HG03108 (cell line): Measurements from ENCODE around the gene MAP4K3.

Experiments
- ATAC-seq: cut with Tn5 transposase; IDR thresholded peaks from one replicate; pipeline ENCODE4 v1.9.1; 2021; ENCODE audit warnings: moderate library complexity; ENCODE audit not compliant: unreplicated experiment

MAP4K3 gene

DNA sequence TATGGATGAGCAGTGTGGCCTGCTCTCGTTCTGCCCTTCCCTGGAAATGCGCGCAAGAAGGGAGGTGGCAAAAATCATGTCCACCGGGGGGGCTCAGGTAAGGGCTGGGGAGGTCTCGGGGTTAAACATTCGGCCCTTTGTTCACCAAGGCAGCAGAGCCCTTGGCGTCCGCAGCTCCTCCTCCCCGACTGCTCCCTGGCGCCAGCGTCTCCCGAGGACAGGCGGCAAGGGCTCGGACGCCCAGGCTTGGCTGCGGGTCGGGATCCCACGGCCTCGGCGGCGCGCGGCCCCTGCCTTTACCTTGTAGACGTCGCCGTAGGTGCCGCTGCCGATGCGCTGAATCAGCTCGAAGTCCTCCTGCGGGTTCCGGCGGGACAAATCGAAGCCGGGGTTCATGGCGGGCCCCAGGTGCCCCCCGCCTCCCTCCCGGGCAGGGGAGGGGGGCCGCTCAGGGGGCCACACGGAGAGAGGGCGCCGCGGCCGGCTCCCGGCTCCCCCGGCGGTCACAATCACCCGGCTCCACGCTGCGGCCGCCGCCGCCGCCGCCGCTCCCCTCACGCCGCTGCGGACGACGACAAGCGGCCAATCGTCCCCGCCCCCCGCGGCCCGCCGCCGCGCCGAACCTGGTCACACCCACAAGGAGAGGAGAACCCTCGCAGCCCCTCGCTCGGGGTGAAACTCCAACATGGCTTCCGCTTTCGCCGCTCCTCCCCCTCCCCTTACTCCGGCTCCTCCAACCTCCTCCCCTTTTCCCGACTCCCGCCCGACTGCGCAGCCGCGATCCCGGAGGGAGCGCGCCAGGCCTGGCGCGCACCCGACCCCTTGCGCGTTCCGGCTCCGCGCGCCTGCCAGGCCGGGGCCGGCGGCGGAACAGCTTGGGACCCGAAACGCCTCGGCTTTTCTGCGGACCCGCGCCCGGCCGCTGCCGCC lies at the start of gene MAP4K3:
MAP4K3 (minus strand) TSS at position 694 of the 930 bp plus-strand sequence; CDS start at position 396, 298 bp downstream.
- ATAC-seq = peak; percentile 56

DNA sequence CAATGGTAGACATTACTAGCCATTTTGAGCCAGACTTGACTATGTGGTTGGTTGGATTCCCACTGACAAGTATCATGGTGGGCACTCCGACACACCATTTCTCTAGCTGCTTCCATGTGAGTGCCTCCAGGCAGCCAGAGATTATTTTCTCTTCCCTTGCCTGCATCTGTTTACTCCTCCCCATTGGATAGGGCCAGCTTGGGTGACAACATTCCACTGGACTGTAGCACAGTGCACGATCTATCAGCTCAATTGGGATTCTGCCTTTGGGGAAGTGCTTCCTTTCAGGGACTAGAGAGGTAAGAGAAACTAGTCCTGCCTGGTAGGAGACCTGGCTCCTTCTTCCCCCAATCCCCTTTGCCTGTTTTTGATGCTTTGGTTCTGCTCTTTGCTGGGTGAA lies 49.0 kb upstream of the MAP4K3 start:
- ATAC-seq = no peak

DNA sequence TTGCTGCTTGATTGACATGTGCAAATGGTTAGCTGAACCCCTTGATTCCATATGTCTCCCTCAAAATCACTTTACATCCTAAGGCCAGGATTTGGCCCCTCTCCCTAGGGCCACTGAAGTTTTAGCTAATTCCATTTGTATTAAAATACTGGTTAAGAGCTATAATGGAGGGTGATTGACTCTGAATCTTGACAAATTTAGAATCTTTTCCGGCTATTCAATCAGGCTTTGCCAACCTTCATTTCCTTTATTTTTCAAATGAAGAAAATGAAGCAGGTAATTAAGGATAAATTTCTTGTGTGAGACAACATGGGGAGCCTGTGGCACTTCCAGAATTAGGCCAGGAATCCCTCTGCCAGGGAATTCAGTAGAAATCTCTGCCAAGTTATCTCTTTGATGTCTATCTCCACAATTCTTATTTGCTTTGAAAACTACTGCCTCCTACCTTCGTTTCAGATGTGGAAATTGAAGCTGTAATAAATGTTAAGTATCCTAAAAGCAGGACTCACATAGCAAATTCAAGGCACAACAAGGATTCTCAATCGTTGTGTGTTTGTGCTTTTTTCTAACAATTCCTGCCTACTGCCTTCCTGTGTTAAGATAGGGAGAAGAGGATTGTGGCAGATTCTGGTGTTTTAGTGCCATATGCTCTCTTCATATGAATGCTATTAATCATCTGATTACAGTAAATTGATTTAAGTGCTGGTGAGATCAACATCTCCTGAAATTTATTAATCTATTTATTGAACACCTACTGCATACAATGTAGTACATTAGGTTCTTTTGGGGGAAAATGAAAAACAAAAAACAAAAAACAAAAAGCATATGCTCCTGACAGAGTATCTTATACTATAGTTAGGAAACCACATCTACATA lies 47.8 kb upstream of the MAP4K3 start:
- ATAC-seq = no peak

DNA sequence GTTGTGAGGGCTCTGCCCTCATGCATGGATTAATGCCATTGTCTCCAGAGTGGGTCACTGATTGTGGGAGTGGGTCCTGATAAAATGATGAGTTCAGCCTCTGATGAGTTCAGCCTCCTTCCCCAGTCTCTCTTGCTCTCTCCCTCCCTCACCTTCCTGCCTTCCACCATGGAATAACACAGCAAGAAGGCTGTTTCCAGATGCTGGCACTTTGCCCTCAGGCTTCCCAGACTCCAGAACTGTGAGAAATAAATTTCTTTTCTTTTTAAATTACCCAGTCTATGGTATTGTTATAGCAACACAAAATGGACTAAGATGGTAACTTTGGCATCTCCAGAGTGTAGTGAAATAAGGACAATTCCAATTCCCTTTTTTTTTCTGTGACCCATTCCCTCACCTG lies 47.1 kb upstream of the MAP4K3 start:
- ATAC-seq = no peak

DNA sequence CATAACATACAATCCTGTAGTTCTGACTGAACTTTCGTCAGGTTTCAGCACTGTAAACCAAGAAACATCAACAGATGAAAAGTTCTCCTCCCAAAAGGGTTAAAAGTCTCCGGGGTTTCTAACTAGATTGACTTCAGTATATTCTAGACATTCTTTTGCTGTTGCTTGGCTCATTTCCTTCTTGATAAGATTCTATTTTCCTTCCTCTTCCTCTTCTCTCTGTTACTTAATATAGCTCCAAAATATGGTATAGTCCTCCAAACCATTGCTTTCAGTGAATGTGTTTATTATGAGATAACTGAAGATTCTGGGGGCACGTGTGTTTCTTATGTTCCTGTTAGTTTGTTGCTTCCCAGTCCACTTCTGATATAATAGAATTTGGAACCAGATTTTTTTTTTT lies 46.4 kb upstream of the MAP4K3 start:
- ATAC-seq = no peak

DNA sequence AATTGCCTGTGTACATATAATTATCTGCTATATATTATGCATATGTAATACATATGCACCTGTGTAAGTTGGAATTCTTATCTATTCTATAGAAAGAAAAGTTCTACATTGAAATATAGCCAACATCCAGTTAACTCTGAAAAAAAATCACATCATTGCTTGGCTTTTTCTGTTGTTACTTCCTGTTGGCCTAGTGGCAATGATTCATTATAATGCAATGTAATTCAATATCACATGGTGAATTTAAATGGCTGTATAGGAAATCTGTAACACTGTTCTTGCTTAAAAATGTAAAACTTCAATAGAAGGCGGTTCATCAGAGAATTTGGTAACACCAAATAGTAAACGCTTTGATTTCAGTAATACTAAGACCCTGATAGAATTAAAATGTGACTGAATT lies 44.5 kb upstream of the MAP4K3 start:
- ATAC-seq = no peak

DNA sequence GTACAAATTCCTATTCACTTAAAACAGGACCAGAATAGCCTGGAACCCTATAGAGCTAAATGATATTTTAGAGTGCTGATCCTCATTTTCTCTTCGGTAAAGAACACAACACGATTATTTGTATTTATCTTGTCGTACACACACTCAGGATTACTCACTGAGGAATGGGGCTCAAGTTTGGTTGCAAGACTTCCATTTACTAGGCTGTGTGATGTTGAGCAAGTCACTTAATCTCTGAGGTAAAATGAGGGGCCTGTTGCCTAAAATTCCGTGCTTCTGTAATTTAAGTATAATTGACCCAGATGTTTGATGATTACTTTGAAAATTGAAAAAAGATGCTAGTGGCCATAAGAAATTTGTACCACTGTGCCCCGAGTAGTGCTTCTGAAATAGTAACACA lies 42.6 kb upstream of the MAP4K3 start:
- ATAC-seq = no peak

DNA sequence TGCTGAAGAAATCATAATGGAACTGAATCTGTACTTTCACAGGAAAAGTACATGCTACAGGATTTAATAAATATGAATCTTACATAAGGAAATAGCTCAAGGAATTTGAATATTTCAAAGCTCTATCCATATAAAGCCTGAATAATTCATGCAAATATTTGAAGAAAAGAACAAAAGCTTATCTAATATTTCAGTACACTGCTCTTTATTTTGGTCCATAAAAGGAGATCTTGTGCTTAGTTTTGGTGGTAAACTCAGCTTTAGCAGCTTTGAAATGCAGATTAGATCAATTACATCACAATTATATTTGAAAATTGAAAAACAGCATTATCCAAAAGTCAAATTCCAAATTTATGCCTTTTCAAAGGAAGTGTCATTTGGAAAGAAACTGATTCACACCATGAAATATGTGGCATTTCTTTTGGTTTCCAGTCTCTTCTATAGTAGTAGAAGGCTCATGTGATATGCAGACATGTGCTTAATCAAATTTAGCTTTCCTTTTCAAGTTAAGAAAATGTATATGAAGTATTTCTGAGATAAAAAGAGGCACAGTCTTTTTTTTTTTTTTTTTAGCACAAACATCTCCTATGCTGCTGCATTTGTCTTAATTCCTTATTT lies 42.1 kb upstream of the MAP4K3 start:
- no peak for ATAC-seq

DNA sequence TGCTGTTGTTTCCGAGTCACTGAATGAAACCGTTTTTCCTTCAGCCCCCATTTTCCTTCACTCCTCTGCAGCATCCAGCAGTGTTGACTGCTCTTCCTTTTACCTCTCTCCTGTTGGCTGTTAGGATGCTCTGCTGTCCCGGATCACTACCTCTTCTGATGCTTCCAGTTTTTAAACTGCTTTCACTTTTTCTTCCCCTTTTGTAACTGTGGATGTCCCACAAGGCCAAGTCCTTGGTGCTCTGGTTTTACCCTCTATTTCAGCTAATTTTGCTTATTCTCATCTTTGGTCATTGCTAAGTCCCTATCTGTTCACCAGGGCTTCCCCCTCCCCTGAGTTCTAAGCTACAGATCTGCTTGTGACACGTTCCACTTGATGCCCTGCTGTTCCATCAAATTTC lies 39.4 kb upstream of the MAP4K3 start:
- peak; percentile 88 for ATAC-seq

DNA sequence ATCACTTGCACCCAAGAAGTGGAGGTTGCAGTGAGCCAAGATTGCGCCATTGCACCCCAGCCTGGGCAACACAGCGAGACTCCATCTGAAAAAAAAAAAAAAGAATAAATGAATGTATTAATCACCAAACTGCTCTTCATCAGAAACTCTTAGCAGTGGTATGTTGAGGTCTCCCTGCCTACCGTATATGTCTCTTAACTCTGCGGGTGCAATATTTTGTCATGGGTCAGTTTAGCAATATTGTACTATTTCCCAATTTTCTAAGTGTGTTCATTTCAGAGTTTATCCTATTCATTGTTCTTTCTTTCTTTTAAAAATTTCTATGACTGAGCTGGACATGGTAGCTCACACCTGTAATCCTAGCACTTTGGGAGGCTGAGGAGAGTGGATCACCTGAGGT lies 37.9 kb upstream of the MAP4K3 start:
- ATAC-seq = no peak

DNA sequence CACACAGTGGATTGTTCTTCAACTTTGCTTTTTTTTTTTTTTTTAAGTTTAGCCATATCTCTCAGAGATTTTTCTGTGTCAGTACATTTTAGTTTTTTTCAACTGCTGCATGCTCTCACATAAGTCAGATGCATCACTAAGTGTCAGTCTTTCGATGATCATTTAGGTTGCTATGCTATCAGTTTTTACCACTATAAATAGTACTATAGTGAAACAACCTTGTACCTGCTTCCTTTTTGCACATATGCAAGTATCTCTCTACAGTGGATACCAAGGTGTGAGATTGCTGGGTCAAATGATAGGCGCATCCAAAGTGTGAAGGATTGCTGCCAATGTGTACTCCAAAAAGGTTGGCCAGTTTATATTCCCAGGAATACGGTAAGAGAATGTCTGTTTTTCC lies 33.5 kb upstream of the MAP4K3 start:
- ATAC-seq = peak; percentile 39

DNA sequence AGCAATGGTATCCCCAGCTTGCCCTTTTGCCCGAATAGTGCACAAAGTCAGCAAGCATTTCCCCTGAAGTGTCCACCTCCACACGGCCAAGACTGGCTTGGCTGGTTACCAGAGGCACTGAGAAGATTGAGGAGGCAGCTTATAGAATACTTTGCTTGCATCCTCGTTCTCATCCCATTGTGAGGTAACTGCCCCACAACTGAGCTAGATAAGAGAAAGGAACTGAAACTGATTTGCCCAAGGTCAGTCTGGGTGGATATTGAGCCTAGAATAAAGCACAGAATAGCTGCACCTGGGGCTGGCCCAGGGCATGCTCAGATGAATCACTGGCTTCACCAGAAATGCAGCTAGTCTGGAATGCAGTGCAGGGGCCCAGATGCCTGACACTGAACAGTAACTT lies 32.7 kb upstream of the MAP4K3 start:
- peak; percentile 86 for ATAC-seq

DNA sequence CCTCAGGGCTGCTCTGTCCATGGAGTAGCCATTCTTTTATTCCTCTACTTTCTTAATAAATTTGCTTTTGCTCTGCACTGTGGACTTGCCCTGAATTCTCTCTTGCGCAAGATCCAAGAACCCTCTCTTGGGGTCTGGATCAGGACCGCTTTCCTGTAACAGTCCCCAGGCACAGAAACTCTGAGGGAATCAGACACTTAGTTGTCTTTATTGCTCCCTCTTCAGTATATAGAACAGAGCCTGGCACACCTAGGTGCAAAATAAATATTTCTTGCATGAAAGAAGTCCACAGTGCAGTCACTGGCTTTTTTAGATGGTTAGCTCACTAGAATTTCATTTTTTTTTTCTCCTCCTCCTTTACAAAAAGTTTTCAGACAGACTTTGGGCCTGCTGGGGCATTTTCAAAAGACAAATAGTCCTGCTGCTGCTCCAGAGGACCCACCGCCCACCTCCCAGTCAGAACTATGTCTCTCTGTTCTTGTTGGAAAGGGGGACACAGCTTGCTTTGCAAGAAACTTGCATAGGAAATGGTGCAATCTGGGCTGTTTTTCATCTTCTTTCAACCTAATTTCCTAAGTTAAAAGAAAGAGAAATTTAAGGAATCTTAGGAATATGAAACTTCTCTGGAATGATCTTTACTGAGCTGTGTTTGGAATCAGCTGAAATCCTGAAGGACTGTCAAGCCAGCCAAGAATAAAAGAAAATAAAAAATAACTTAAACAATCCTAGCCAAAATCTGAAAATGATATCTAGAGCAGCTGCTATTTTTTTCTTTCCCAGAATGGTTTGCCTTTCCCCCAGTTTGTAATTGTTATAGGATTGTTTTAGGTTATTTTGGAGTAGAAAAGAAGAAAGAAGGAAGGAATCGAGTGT lies 31.7 kb upstream of the MAP4K3 start:
- ATAC-seq = no peak

DNA sequence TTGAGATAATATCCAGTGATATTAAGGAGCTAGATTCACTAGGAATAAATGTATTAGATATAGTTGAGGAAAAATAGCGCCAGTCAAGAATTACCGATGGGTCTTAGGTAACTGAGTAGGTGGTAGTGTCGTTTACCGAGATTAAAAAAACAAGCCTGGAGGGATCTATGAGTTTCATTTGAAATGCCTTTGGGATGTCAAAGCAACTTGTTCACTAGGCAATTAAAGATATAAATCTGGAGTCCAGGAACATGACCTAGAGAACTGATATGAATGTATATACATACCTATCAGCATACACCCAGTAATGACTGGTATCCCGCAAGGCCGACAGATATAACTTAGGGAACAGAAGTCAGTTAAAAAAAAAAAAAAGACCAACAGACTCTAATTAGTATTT lies 29.2 kb upstream of the MAP4K3 start:
- no peak for ATAC-seq

DNA sequence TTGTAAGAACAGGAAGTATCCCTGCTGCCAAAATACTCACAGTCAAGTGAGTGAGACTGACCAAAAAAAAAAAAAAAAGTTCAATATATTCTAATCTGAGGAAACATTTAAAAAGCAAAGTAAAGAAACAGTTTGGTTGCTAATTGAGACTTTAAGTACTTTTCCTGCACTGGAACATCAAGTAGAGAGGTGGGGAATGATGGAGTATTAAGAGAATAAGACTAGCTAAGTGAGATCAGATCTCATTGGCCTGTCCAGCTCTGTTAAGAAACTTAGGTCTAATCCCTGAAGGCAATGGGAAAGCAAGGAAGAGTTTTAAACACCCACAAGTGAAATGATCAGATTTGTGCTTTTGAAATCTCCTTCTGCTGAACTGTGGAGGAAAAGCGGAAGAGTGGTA lies 27.8 kb upstream of the MAP4K3 start:
- no peak for ATAC-seq

DNA sequence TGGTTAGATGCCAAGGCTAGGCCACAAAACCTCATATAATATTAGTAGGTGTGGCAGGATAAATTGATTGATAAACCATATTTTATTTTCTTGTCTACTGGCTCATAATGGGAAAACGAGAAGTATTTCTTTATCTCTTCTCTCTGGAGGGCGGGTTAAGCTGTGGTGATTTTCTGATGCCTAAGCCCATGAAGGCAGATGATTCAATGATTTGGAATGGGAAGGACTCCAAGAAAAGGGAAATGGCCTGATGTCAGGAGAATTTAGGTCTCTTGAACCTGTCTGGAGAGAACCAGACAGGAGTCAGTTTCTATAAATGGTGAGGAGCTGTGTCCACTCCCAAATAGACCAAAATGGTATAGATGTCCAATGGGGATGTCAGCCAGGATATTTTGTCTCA lies 18.7 kb upstream of the MAP4K3 start:
- no peak for ATAC-seq

DNA sequence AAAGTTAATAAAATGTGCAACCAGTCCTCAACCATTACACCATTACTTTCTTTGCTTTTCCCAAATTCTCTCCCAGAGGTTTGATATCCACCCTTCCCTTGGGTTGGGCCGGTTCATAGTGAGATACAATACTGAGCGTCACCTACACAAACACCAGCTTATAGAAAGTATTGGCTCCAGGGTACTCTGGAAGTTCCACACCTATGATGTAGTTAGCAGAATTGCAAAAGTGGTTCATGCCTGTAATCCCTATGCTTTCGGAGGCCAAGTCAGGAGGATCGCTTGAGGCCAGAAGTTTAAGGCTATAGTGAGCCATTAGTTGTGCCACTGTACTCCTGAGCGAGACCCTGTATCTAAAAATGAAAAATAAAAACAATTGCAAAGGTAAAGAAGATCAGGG lies 15.3 kb upstream of the MAP4K3 start:
- no peak for ATAC-seq

DNA sequence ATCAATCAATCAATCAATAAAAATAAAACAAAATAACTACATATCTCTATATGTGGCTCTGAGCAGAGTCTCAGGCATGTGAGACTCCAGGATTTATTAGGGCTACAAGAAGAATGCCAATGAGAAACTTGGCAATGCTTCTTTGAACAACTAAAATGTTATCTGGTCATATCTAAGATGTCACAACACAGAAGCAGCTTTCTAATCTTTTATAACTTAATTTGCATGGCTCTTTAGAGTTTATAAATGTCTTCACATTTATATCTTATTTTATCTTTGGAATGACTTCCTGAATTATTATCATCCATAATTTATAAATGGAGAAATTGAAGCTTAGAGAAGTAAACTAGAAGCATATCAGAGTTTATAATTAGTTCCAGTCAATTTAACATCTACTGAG lies 14.9 kb upstream of the MAP4K3 start:
- ATAC-seq = no peak

DNA sequence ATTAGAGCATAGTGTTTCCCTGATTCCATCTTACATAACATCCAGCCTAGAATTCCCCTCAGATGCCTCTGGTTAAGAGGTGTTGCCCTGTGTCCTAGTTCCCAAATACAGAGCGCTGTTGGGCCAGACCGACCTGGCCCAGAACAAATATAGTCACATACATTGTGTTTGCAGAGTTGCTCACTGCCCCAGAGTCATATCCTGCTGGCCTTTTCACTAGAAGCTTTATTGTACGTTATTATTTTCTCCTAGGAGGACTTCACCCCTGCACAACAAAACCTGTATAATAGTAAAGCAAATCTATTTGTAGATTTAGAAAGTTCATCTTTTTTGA lies 11.1 kb upstream of the MAP4K3 start:
- ATAC-seq = no peak

DNA sequence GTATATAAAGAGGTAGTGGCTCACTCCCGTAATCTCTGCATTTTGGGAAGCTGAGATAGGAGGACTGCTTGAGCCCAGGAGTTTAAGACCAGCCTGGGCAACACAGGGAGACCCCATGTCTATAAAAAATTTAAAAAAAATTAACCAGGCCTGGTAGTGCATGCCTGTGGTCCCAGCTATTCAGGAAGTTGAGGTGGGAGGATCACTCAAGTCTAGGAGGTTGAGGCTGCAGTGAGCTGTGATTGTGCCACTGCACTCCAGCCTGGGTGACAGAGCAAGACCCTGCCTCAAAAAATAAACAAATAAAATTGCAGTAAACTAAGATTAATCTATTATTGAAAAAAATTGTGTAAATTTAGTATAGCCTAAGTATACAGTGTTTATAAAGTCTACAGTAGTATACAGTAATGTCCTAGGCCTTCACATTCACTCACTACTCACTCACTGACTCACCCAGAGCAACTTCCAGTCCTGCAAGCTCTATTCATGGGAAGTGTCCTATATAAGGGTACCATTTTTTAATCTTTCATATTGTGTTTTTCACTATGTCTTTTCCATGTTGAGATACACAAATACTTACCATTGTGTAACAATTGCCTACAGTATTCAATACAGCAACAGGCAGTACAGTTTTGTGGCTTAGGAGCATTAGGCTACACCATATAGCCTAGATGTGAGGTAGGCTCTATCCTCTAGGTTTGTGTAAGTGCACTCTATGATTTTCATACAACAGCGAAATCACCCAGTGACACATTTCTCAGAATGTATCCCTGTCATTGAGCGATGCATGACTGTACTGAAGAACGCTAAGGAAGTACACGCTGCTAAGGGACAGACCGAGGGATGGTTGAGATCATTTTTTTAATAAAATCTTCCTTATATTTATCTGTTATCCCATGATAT lies 10.4 kb upstream of the MAP4K3 start:
- ATAC-seq = no peak
